Sigmoid colon (tissue), 7 donors: Measurements from ENCODE around the gene TMEM94. TPM values are rescaled to one million over a fixed set of nuclear protein-coding genes. Genes with fewer than 3 reads are reported as not detected.
"Not testable (repeated sequence)": the region's sequence is repeated elsewhere in the genome, so short reads cannot be mapped to it uniquely, and the experiment has no call there.

Experiments used
- DNase-seq: peaks from one replicate; pipeline ENCODE4 v3.0.0-alpha.2; 2019
- H3K27ac ChIP-seq, 4 donors: fragments of 200-600 bp; sonication (generic); one replicate each; pipeline ENCODE4 v1.5.1; 2016 to 2019; ENCODE audit warnings: mild to moderate bottlenecking in 1 of 4
- H3K27me3 ChIP-seq, 3 donors: fragments of 200-600 bp; sonication (generic); one replicate each; pipeline ENCODE4 v1.5.1; 2019; ENCODE audit warnings: mild to moderate bottlenecking in 1 of 3
- H3K36me3 ChIP-seq, 4 donors: fragments of 200-600 bp; sonication (generic); one replicate each; pipeline ENCODE4 v1.5.1; 2016 to 2019
- H3K4me1 ChIP-seq, 4 donors: fragments of 200-600 bp; sonication (generic); one replicate each; pipeline ENCODE4 v1.5.1; 2017 to 2019
- H3K4me3 ChIP-seq, 4 donors: fragments of 200-600 bp; sonication (generic); one replicate each; pipeline ENCODE4 v1.5.1; 2017 to 2019; ENCODE audit warnings: mild to moderate bottlenecking in 2 of 4, moderate library complexity in 1 of 4
- H3K9me3 ChIP-seq, 4 donors: fragments of 200-600 bp in 3 of 4; sonication (generic) in 3 of 4; one replicate each; pipeline versions ENCODE4 v1.5.1 to v1.6.1; 2013 to 2019
- EP300 ChIP-seq, 4 donors: sonication (generic); formaldehyde crosslinking; IDR thresholded peaks; one replicate each; pipeline ENCODE4 v1.6.1; 2017; ENCODE audit warnings: antibody characterized with exemption in 4 of 4
- POLR2A ChIP-seq, 2 donors: fragments of 450-650 bp; IDR thresholded peaks; one replicate each; pipeline ENCODE4 v1.6.1; 2016; ENCODE audit warnings: antibody characterized with exemption in 2 of 2, mild to moderate bottlenecking in 2 of 2, moderate library complexity in 2 of 2
- POLR2AphosphoS5 ChIP-seq, 4 donors: sonication (generic); formaldehyde crosslinking; IDR thresholded peaks; one replicate each; pipeline ENCODE4 v1.6.1; 2017; ENCODE audit warnings: antibody characterized with exemption in 4 of 4
- WGBS, 2 donors: extraction: QIAGEN DNeasy Blood & Tissue Kit; methylation state at CpG; one replicate each; pipeline ENCODE4 v1.1.7; 2013; 5-methylcytosine and 5-hydroxymethylcytosine counted together
- intact Hi-C: fragments of 100-400 bp; cut with DNase I; formaldehyde crosslinking; loops from one replicate; pipeline ENCODE4 v1.15.1; 2023
- polyA plus RNA-seq, 3 donors: library from polyadenylated mRNA; stranded (reverse); fragments of 200-250 nt; gene quantifications; one replicate each; pipeline ENCODE4 v1.2.3, GENCODE V29; 2013
- total RNA-seq, 4 donors: library from RNA; depleted of rRNA; stranded (reverse); fragments of >200 nt; gene quantifications; one replicate each; pipeline ENCODE4 v1.1.0, GENCODE V29; 2016
- TF ChIP-seq, protein P1 (sequence below), 4 experiments: fragments of 450-650 bp in 3 of 4; fragments of 200-600 bp in 1 of 4; IDR thresholded peaks; one replicate each; pipeline ENCODE4 v1.5.1; 2016 to 2019; ENCODE audit warnings: antibody characterized with exemption in 4 of 4, mild to moderate bottlenecking in 3 of 4, moderate library complexity in 2 of 4
- donor health status: healthy with polysubstance abuse.
- donor health status: Bipolar disorder and iron deficiency.
- donor health status: healthy.

TMEM94 gene
- total and polyA plus RNA-seq, 7 donors, result 6.2 to 74.8 (median 31.3) TPM

DNA sequence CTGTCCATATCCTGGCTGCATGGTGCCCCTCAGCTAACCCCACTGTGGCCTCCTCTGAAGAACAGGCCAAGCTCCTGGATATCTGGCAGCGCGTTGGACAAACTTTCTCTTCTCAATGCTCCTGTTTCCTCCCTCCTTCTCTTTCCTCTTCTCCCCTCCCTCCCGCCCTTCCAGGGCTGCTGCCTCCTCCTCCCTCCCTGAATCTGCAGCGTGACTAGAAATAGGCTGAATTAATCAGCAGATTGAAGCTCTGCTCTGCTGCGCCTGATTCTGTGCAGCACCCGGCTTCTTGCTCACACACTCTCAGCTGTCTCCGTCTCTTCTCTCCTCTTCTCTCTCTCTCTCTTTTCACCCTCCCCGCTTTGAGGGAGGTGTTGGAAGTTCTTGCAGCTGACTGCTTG lies 19.8 kb downstream of the TMEM94 start:
- TF ChIP-seq POLR2A (IDR thresholded peaks at IDR 0.05), result no peak
- TF ChIP-seq, protein P1, sequence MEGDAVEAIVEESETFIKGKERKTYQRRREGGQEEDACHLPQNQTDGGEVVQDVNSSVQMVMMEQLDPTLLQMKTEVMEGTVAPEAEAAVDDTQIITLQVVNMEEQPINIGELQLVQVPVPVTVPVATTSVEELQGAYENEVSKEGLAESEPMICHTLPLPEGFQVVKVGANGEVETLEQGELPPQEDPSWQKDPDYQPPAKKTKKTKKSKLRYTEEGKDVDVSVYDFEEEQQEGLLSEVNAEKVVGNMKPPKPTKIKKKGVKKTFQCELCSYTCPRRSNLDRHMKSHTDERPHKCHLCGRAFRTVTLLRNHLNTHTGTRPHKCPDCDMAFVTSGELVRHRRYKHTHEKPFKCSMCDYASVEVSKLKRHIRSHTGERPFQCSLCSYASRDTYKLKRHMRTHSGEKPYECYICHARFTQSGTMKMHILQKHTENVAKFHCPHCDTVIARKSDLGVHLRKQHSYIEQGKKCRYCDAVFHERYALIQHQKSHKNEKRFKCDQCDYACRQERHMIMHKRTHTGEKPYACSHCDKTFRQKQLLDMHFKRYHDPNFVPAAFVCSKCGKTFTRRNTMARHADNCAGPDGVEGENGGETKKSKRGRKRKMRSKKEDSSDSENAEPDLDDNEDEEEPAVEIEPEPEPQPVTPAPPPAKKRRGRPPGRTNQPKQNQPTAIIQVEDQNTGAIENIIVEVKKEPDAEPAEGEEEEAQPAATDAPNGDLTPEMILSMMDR (IDR thresholded peaks at IDR 0.05), result no peak
- TF ChIP-seq EP300 (IDR thresholded peaks at IDR 0.05), result no peak
- TF ChIP-seq POLR2AphosphoS5 (IDR thresholded peaks at IDR 0.05), result no peak
- Histone ChIP-seq H3K4me3 (peak overlapping the region in 2 of 4 donors; percentile 4 to 8), H3K36me3 (peaks cover 3 to 19% (median 9%) of the 10 kb centered on the region in 4 donors), H3K4me1 (peaks cover 0 to 33% (median 30%) of the 10 kb centered on the region in 4 donors), H3K9me3 (no peaks in the 10 kb centered on the region), H3K27me3 (no peaks in the 10 kb centered on the region), H3K27ac (peak overlapping the region; percentile 71 to 78 (median 74))
- intact Hi-C loops, result loop anchor here (5.0 kb wide), 1 partner anchor 36 kb away; no protein-coding TSS in a partner anchor
- no peak for DNase-seq
- 67 to 87% methylated on average over 8 of the region's 8 CpGs for WGBS, 2 donors

- TF ChIP-seq POLR2A (IDR thresholded peaks at IDR 0.05) (no peak), POLR2AphosphoS5 (IDR thresholded peaks at IDR 0.05) (no peak), EP300 (IDR thresholded peaks at IDR 0.05) (no peak)
- TF ChIP-seq, protein P1 (IDR thresholded peaks at IDR 0.05), result no peak
- peak overlapping the region; percentile 71 to 78 (median 74) for H3K27ac ChIP-seq
- H3K4me3 ChIP-seq, result peak overlapping the region in 2 of 4 donors; percentile 4 to 8
- DNase-seq, result no peak
- H3K27me3 ChIP-seq, result no peaks in the 10 kb centered on the region
- H3K9me3 ChIP-seq, result no peaks in the 10 kb centered on the region
- peaks cover 0 to 33% (median 30%) of the 10 kb centered on the region in 4 donors for H3K4me1 ChIP-seq
- 78 to 79% methylated on average over 11 of the region's 11 CpGs for WGBS, 2 donors
- peaks cover 2 to 18% (median 6%) of the 10 kb centered on the region in 4 donors for H3K36me3 ChIP-seq
- intact Hi-C loops, result loop anchor here (5.0 kb wide), 1 partner anchor 35 kb away; no protein-coding TSS in a partner anchor
These were observed 20.5 kb downstream of the TMEM94 start for GRCh38 chr17:75476752-75477489.

DNA sequence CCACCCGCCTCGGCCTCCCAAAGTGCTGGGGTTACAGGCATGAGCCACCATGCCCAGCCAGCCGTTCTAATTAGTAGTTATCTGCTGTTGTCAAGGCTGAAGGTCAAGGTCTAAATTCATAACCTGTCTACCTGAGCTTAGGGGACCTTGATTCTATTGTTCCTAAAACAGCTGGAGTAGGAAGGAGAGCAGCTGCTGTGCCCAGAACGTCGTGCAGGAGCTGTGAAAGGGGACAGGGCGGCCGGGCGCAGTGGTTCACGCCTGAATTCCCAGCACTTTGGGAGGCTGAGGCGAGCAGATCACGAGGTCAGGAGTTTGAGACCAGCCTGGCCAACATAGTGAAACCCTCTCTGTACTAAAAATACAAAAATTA lies 21.0 kb downstream of the TMEM94 start:
- intact Hi-C loops, result loop anchor here (5.0 kb wide), 1 partner anchor 35 kb away; no protein-coding TSS in a partner anchor
- not testable (repeated sequence) for H3K4me3 ChIP-seq, DNase-seq, H3K27me3 ChIP-seq, H3K9me3 ChIP-seq
- peaks cover 0 to 33% (median 30%) of the 10 kb centered on the region in 4 donors for H3K4me1 ChIP-seq
- 77 to 91% methylated on average over 11 of the region's 11 CpGs for WGBS, 2 donors
- peaks cover 0 to 12% (median 2%) of the 10 kb centered on the region in 4 donors for H3K36me3 ChIP-seq
- H3K27ac ChIP-seq, result peak overlapping the region; percentile 71 to 78 (median 74)

DNA sequence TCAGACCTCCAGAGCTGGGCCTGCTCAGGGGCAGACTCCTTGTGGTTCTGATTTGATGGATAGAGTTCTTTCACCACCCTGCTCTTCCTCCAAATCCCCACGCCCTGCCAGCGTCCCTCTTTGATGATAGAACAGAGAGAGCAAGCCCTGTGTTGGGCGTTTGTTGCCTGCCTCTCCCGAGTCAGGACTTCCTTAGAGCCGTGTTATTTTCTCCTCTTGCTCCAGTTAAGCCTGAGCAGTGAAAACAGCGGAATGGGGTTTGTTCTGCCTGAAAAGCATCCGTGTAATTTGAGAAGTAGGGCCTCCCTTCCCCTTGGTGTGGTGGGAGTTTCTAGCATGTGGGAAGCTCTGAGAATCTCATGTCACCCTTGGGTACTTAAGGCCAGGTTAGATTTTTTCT lies 22.1 kb downstream of the TMEM94 start:
- Histone ChIP-seq H3K4me1 (peaks cover 0 to 33% (median 30%) of the 10 kb centered on the region in 4 donors), H3K9me3 (no peaks in the 10 kb centered on the region), H3K36me3 (peaks cover 0 to 2% (median 0%) of the 10 kb centered on the region in 4 donors), H3K27me3 (no peaks in the 10 kb centered on the region), H3K4me3 (no peak overlapping the region), H3K27ac (peak overlapping the region in 1 of 4 donors; percentile 20)
- 90 to 92% methylated on average over 7 of the region's 7 CpGs for WGBS, 2 donors
- intact Hi-C loops, result loop anchor here (5.0 kb wide), 1 partner anchor 34 kb away; no protein-coding TSS in a partner anchor
- TF ChIP-seq, protein P1 (IDR thresholded peaks at IDR 0.05), result no peak
- TF ChIP-seq EP300 (IDR thresholded peaks at IDR 0.05) (no peak), POLR2AphosphoS5 (IDR thresholded peaks at IDR 0.05) (no peak), POLR2A (IDR thresholded peaks at IDR 0.05) (no peak)
- DNase-seq, result no peak

GRCh38 chr17:75480281-75480680 lies 23.8 kb downstream of the TMEM94 start:
- H3K27ac ChIP-seq, result no peak overlapping the region
- WGBS, 2 donors, result 89 to 96% methylated on average over 6 of the region's 6 CpGs
- H3K4me1 ChIP-seq, result peaks cover 0 to 25% (median 24%) of the 10 kb centered on the region in 4 donors
- no peaks in the 10 kb centered on the region for H3K36me3 ChIP-seq
- no peaks in the 10 kb centered on the region for H3K27me3 ChIP-seq
- no peak for DNase-seq
- H3K4me3 ChIP-seq, result no peak overlapping the region
- intact Hi-C loops, result no loop called here
- no peak for TF ChIP-seq EP300 (IDR thresholded peaks at IDR 0.05)
- TF ChIP-seq, protein P1 (IDR thresholded peaks at IDR 0.05), result no peak
- H3K9me3 ChIP-seq, result no peaks in the 10 kb centered on the region
